ENCODE results near the gene NPHP4. TPM values are rescaled to one million over a fixed set of nuclear protein-coding genes. Genes with fewer than 3 reads are reported as not detected.

The NPHP4 gene
- total RNA-seq, 1 donor from 2014 or later, result 12.8 TPM

DNA sequence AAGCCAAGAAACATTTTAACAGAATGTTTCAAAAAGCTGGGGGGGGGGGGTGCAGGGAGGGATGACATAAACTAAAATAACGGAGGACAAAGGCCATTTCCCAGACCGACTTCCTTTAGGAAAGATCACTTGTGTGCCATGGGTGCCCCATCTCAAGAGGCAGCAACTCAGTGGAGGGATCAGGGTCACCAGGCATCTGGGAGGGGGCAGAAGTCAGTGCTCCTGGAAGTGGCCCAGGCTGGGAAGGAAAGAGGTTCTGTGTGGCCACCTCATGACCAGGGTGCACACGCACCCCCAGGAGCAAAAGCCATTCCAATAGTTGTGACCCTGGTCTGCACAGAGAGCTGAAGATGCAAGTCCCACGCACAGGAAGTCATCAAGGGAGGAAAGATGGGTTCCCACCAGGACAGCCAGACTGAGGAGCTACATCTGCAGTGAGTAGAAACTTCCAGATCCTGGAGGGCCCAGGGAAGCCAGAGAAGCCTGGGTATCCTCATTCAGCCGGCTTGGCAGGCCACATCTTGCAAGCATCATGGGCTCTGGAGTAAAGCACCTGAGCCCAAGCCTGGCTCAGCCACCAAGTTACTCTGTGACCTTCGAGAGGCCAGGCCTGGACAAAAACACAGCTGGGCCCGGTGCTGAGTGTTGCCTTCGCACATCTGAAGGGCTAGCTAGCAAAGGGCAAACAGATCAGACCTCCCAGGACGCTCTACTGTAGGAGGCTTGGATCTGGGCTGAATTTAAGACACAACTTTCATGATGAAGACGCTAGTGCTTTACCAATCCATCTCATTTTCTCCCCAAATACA is 36.0 kb downstream of the NPHP4 start:
- no peak for DNase-seq (ENCODE audit: extremely low spot score, unreplicated experiment)
- TF ChIP-seq, protein P1, sequence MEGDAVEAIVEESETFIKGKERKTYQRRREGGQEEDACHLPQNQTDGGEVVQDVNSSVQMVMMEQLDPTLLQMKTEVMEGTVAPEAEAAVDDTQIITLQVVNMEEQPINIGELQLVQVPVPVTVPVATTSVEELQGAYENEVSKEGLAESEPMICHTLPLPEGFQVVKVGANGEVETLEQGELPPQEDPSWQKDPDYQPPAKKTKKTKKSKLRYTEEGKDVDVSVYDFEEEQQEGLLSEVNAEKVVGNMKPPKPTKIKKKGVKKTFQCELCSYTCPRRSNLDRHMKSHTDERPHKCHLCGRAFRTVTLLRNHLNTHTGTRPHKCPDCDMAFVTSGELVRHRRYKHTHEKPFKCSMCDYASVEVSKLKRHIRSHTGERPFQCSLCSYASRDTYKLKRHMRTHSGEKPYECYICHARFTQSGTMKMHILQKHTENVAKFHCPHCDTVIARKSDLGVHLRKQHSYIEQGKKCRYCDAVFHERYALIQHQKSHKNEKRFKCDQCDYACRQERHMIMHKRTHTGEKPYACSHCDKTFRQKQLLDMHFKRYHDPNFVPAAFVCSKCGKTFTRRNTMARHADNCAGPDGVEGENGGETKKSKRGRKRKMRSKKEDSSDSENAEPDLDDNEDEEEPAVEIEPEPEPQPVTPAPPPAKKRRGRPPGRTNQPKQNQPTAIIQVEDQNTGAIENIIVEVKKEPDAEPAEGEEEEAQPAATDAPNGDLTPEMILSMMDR (IDR thresholded peaks at IDR 0.05), result no peak
- Mint-ChIP-seq H3K27me3 (ENCODE audit: unreplicated experiment) (no peaks in the 10 kb centered on the region), H3K36me3 (ENCODE audit: unreplicated experiment) (peaks cover 25% of the 10 kb centered on the region), H3K27ac (ENCODE audit: unreplicated experiment) (no peak overlapping the region), H3K4me1 (ENCODE audit: unreplicated experiment) (no peaks in the 10 kb centered on the region), H3K9me3 (ENCODE audit: unreplicated experiment) (no peaks in the 10 kb centered on the region), H3K4me3 (ENCODE audit: unreplicated experiment) (no peak overlapping the region)

GRCh38 chr1:5955479-5955977 is 36.7 kb downstream of the NPHP4 start:
- Mint-ChIP-seq H3K4me3 (ENCODE audit: unreplicated experiment) (no peak overlapping the region), H3K9me3 (ENCODE audit: unreplicated experiment) (no peaks in the 10 kb centered on the region), H3K4me1 (ENCODE audit: unreplicated experiment) (no peaks in the 10 kb centered on the region), H3K36me3 (ENCODE audit: unreplicated experiment) (peaks cover 24% of the 10 kb centered on the region), H3K27ac (ENCODE audit: unreplicated experiment) (no peak overlapping the region), H3K27me3 (ENCODE audit: unreplicated experiment) (no peaks in the 10 kb centered on the region)
- TF ChIP-seq, protein P1 (IDR thresholded peaks at IDR 0.05), result no peak
- DNase-seq (ENCODE audit: extremely low spot score, unreplicated experiment), result no peak

GRCh38 chr1:5954964-5955363 is 37.3 kb downstream of the NPHP4 start:
- no peaks in the 10 kb centered on the region for H3K9me3 Mint-ChIP-seq (ENCODE audit: unreplicated experiment)
- no peaks in the 10 kb centered on the region for H3K27me3 Mint-ChIP-seq (ENCODE audit: unreplicated experiment)
- peaks cover 23% of the 10 kb centered on the region for H3K36me3 Mint-ChIP-seq (ENCODE audit: unreplicated experiment)
- H3K4me3 Mint-ChIP-seq (ENCODE audit: unreplicated experiment), result no peak overlapping the region
- TF ChIP-seq, protein P1 (IDR thresholded peaks at IDR 0.05), result no peak
- no peak for DNase-seq (ENCODE audit: extremely low spot score, unreplicated experiment)
- no peaks in the 10 kb centered on the region for H3K4me1 Mint-ChIP-seq (ENCODE audit: unreplicated experiment)
- H3K27ac Mint-ChIP-seq (ENCODE audit: unreplicated experiment), result no peak overlapping the region

- DNase-seq (ENCODE audit: extremely low spot score, unreplicated experiment), result peak; percentile 82
- no peak overlapping the region for H3K4me3 Mint-ChIP-seq (ENCODE audit: unreplicated experiment)
- no peaks in the 10 kb centered on the region for H3K9me3 Mint-ChIP-seq (ENCODE audit: unreplicated experiment)
- H3K36me3 Mint-ChIP-seq (ENCODE audit: unreplicated experiment), result peaks cover 22% of the 10 kb centered on the region
- H3K27ac Mint-ChIP-seq (ENCODE audit: unreplicated experiment), result no peak overlapping the region
- peaks cover 2% of the 10 kb centered on the region for H3K4me1 Mint-ChIP-seq (ENCODE audit: unreplicated experiment)
- TF ChIP-seq, protein P1 (IDR thresholded peaks at IDR 0.05), result no peak
- H3K27me3 Mint-ChIP-seq (ENCODE audit: unreplicated experiment), result no peaks in the 10 kb centered on the region
Observed at GRCh38 chr1:5953386-5953785, 38.8 kb downstream of the NPHP4 start.

GRCh38 chr1:5951846-5952410 is 40.3 kb downstream of the NPHP4 start:
- peak; percentile 76 for DNase-seq (ENCODE audit: extremely low spot score, unreplicated experiment)
- Mint-ChIP-seq H3K36me3 (ENCODE audit: unreplicated experiment) (peaks cover 27% of the 10 kb centered on the region), H3K4me3 (ENCODE audit: unreplicated experiment) (no peak overlapping the region), H3K9me3 (ENCODE audit: unreplicated experiment) (no peaks in the 10 kb centered on the region), H3K27ac (ENCODE audit: unreplicated experiment) (no peak overlapping the region), H3K4me1 (ENCODE audit: unreplicated experiment) (peaks cover 2% of the 10 kb centered on the region), H3K27me3 (ENCODE audit: unreplicated experiment) (no peaks in the 10 kb centered on the region)
- TF ChIP-seq, protein P1 (IDR thresholded peaks at IDR 0.05), result no peak
